KMS-11 (cell line): Measurements from ENCODE around the gene KIF18A.
"Not testable (repeated sequence)": the region's sequence is repeated elsewhere in the genome, so short reads cannot be mapped to it uniquely, and the experiment has no call there.

Source experiments
- H2AFZ ChIP-seq: fragments of 200-600 bp; sonication (generic); 2 replicates; pipeline ENCODE4 v1.6.1; 2016; ENCODE audit warnings: antibody characterized with exemption, mixed run types, low read depth
- H3K27ac ChIP-seq: fragments of 200-600 bp; sonication (generic); 2 replicates; pipeline ENCODE4 v1.6.1; 2016; ENCODE audit warnings: mild to moderate bottlenecking, mixed run types
- H3K27me3 ChIP-seq: fragments of 200-600 bp; sonication (generic); 2 replicates; pipeline ENCODE4 v1.6.1; 2017; ENCODE audit warnings: mild to moderate bottlenecking, low read depth, mixed run types, moderate library complexity; ENCODE audit not compliant: insufficient read depth
- H3K36me3 ChIP-seq: fragments of 200-600 bp; sonication (generic); 2 replicates; pipeline ENCODE4 v1.6.1; 2017; ENCODE audit warnings: mild to moderate bottlenecking, mixed run types; ENCODE audit not compliant: insufficient read depth
- H3K4me1 ChIP-seq: fragments of 200-600 bp; sonication (generic); 2 replicates; pipeline ENCODE4 v1.6.1; 2016; ENCODE audit warnings: mild to moderate bottlenecking, low read depth, mixed run types; ENCODE audit not compliant: poor library complexity, severe bottlenecking
- H3K4me2 ChIP-seq: fragments of 200-600 bp; sonication (generic); 2 replicates; pipeline ENCODE4 v1.7.0; 2016; ENCODE audit warnings: mild to moderate bottlenecking, mixed run types
- H3K4me3 ChIP-seq: fragments of 200-600 bp; sonication (generic); IDR thresholded peaks from 2 replicates; pipeline ENCODE4 v1.6.1; 2017; ENCODE audit warnings: low read depth, low read length, mixed read lengths; ENCODE audit not compliant: insufficient read depth
- H3K79me2 ChIP-seq: fragments of 200-600 bp; sonication (generic); 2 replicates; pipeline ENCODE4 v1.6.1; 2016; ENCODE audit warnings: low read depth, mixed run types; ENCODE audit not compliant: insufficient read depth
- H3K9ac ChIP-seq: fragments of 200-600 bp; sonication (generic); 2 replicates; pipeline ENCODE4 v1.6.1; 2016; ENCODE audit warnings: mild to moderate bottlenecking, mixed run types
- H4K20me1 ChIP-seq: fragments of 200-600 bp; sonication (generic); 2 replicates; pipeline ENCODE4 v1.6.1; 2016; ENCODE audit warnings: mild to moderate bottlenecking, mixed run types; ENCODE audit not compliant: insufficient read depth
- TF ChIP-seq, protein P1 (sequence below): fragments of 200-600 bp; sonication (generic); conservative IDR thresholded peaks from 2 replicates; pipeline ENCODE4 v1.6.1; 2017; ENCODE audit warnings: low read depth, mild to moderate bottlenecking, antibody characterized with exemption, low read length, moderate library complexity, mixed read lengths

The KIF18A gene

GRCh38 chr11:28090052-28090749 lies 17.8 kb downstream of the KIF18A start:
- no peaks in the 10 kb centered on the region for H4K20me1 ChIP-seq
- H3K4me2 ChIP-seq: no peak overlapping the region
- no peak overlapping the region for H3K9ac ChIP-seq
- no peak overlapping the region for H2AFZ ChIP-seq
- H3K27ac ChIP-seq: no peak overlapping the region
- no peaks in the 10 kb centered on the region for H3K4me1 ChIP-seq
- no peak overlapping the region for H3K4me3 ChIP-seq
- H3K36me3 ChIP-seq: no peaks in the 10 kb centered on the region
- no peaks in the 10 kb centered on the region for H3K79me2 ChIP-seq
- TF ChIP-seq, protein P1, sequence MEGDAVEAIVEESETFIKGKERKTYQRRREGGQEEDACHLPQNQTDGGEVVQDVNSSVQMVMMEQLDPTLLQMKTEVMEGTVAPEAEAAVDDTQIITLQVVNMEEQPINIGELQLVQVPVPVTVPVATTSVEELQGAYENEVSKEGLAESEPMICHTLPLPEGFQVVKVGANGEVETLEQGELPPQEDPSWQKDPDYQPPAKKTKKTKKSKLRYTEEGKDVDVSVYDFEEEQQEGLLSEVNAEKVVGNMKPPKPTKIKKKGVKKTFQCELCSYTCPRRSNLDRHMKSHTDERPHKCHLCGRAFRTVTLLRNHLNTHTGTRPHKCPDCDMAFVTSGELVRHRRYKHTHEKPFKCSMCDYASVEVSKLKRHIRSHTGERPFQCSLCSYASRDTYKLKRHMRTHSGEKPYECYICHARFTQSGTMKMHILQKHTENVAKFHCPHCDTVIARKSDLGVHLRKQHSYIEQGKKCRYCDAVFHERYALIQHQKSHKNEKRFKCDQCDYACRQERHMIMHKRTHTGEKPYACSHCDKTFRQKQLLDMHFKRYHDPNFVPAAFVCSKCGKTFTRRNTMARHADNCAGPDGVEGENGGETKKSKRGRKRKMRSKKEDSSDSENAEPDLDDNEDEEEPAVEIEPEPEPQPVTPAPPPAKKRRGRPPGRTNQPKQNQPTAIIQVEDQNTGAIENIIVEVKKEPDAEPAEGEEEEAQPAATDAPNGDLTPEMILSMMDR: no peak
- no peaks in the 10 kb centered on the region for H3K27me3 ChIP-seq

DNA sequence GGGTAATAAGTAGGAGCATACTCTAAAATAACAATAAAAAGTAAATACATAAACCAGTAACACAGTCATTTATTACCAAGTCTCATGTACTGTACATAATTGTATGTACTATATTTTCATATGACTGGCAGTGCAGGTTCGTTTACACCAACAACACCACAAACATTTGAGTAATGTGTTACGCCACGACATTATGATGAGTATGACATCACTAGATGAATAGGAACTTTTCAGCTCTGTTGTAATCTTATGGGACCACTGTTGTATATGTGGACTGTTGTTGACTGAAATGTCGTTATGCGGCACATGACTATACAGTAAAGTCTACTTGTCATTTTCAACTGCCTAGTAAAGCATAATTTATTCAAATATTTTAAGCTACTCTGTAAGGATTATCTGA lies 18.6 kb downstream of the KIF18A start:
- no peak overlapping the region for H3K27ac ChIP-seq
- TF ChIP-seq, protein P1: no peak
- no peak overlapping the region for H3K4me2 ChIP-seq
- no peak overlapping the region for H3K9ac ChIP-seq
- H3K27me3 ChIP-seq: no peaks in the 10 kb centered on the region
- H3K79me2 ChIP-seq: no peaks in the 10 kb centered on the region
- no peak overlapping the region for H2AFZ ChIP-seq
- no peaks in the 10 kb centered on the region for H4K20me1 ChIP-seq
- H3K4me1 ChIP-seq: no peaks in the 10 kb centered on the region
- H3K4me3 ChIP-seq: no peak overlapping the region
- H3K36me3 ChIP-seq: no peaks in the 10 kb centered on the region

DNA sequence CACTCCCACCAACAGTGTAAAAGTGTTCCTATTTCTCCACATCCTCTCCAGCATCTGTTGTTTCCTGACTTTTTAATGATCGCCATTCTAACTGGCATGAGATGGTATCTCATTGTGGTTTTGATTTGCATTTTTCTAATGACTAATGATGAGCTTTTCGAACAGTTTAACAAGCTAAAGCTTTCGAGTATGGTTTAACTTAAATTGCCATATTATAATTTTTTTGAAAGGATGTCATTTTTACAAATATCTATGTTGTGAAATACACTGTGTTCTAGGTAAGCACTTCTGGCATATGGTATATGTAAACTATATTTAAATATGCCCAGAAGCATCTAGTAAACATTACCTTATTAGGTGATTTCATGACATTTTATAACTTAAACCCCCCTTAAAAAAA lies 20.3 kb downstream of the KIF18A start:
- H3K4me1 ChIP-seq, H2AFZ ChIP-seq, H3K4me2 ChIP-seq, H3K4me3 ChIP-seq, H4K20me1 ChIP-seq, H3K27ac ChIP-seq, H3K79me2 ChIP-seq, H3K27me3 ChIP-seq, H3K9ac ChIP-seq, H3K36me3 ChIP-seq: not testable (repeated sequence)

DNA sequence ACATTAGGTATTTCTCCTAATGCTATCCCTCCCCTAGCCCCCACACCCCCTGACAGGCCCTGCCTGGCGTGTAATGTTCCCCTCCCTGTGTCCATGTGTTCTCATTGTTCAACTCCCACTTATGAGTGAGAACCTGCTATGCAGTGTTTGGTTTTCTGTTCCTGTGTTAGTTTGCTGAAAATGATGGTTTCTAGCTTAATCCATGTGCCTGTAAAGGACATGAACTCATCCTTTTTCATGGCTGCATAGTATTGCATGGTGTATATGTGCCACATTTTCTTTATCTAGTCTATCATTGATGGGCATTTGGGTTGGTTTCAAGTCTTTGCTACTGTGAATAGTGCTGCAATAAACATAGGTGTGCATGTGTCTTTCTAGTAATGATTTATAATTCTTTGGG lies 20.8 kb downstream of the KIF18A start:
- not testable (repeated sequence) for H3K27ac ChIP-seq, H3K4me3 ChIP-seq, H3K79me2 ChIP-seq, H3K36me3 ChIP-seq, H4K20me1 ChIP-seq, H3K4me2 ChIP-seq, H3K4me1 ChIP-seq, H3K9ac ChIP-seq, H2AFZ ChIP-seq, H3K27me3 ChIP-seq

DNA sequence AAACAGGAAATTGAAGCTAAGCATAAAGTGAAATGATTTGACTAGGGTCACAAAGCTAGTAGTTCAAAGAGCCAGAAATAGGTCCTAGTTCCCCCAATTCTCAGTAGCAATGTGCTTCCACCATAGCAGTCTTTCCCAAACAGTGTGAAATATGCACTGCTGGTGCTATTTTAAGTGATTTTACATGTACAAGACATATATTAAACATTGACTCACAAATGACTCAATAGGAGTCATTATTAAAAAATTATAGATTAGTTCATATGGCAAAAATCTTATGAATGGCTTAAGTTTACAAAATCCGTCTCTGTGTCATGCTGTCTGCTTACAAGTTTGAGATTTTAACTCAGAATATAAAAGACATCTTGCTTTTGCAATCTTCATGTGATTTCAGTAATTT lies 21.4 kb downstream of the KIF18A start:
- no peak overlapping the region for H3K9ac ChIP-seq
- TF ChIP-seq, protein P1: no peak
- H3K4me1 ChIP-seq: no peaks in the 10 kb centered on the region
- no peak overlapping the region for H3K27ac ChIP-seq
- H3K79me2 ChIP-seq: no peaks in the 10 kb centered on the region
- H2AFZ ChIP-seq: no peak overlapping the region
- H4K20me1 ChIP-seq: no peaks in the 10 kb centered on the region
- no peak overlapping the region for H3K4me3 ChIP-seq
- H3K4me2 ChIP-seq: no peak overlapping the region
- H3K27me3 ChIP-seq: no peaks in the 10 kb centered on the region
- H3K36me3 ChIP-seq: no peaks in the 10 kb centered on the region
